Skin of body (tissue), 2 donors: ENCODE measurements around the gene GNAZ. TPM values are rescaled to one million over a fixed set of nuclear protein-coding genes. Genes with fewer than 3 reads are reported as not detected.
A peak's percentile ranks its signal among the peaks of the same experiment; 100 is the strongest.

Source experiments
- DNase-seq: peaks from one replicate; lab custom pipeline; 2025; lab: John Stamatoyannopoulos, UW
- total RNA-seq: library from RNA; depleted of rRNA; stranded (reverse); fragments of >200 nt; gene quantifications from one replicate; pipeline ENCODE4 v1.2.3, GENCODE V29; 2014

GNAZ gene
- total RNA-seq, 1 donor from 2014 or later, result 1.8 TPM

GRCh38 chr22:23063539-23064380, 6.6 kb upstream of the GNAZ start:
- DNase-seq, result no peak

- no peak for DNase-seq
Observed at GRCh38 chr22:23064381-23065068, 5.8 kb upstream of the GNAZ start.

- DNase-seq, result no peak
Observed at GRCh38 chr22:23065069-23065451, 5.3 kb upstream of the GNAZ start.

DNA sequence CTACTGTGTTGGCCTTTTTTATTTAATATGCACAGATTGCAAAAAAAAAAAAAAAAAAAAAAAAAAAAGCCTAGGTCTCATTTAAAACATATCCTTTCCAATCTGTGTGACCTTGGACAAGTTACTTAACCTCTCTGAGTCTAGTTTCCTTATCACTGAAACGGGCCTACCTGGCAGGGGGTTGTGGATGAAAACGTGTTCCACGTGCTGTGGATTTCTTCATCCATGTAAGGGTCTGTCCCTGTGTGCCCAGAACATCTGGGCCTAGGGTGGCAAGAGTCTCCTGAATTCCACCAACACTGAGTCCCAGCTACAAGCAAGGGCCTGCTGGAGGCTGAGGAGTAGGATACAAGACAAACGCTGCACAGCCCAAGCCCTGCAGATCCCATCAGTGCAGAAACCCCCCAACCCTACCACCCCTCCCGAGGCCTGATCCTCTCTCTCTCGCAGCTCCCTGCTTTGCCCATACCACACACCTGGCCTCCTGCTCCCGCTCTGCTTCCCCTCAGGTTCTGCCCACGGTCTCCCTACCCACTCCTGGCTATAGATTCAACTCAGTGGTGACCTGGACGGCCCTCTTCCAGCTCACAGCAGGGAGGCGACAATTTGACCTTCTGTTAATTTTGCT, 4.7 kb upstream of the GNAZ start:
- DNase-seq, result no peak

- DNase-seq, result no peak
Observed at GRCh38 chr22:23066200-23067022, 3.9 kb upstream of the GNAZ start.

- no peak for DNase-seq
Observed at GRCh38 chr22:23067023-23067650, 3.2 kb upstream of the GNAZ start.

- DNase-seq, result no peak
Observed at GRCh38 chr22:23067691-23068090, 2.6 kb upstream of the GNAZ start.

DNA sequence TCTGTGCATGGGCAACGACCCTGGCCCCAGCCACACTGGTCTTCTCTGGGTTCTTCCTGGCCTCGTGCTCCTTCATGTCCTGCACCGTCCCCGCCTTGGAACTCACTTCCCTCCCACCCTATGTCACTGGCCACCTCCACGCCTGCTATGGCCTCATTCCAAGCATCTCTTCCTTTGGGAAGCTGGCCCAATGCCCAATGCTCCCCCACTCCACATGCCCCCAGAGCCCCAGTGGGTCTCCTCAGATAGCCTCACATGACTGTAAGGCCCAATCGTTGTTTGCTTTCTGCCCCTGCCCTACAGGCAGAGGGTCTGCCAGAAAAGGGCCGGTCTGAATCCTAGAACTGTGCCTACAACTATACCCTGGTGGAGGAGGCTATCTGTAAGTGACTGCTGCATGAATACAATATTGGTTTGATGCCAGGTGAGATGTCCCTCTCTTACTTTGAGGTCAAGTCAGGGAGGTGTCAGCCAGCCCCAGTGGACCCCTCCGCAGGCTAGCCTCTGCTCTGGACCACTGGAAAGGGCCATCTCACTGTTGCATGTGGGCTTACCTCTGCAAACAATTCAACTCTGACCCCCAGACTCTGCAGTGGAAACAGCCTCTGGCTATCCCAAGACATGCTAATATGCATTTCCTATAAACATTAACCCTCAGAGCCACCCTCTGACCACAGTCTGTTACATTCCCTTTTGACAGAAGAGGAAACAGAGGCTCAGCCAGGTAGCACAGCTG, 2.1 kb upstream of the GNAZ start:
- DNase-seq, result no peak

GRCh38 chr22:23068832-23069385, 1.4 kb upstream of the GNAZ start:
- no peak for DNase-seq

DNA sequence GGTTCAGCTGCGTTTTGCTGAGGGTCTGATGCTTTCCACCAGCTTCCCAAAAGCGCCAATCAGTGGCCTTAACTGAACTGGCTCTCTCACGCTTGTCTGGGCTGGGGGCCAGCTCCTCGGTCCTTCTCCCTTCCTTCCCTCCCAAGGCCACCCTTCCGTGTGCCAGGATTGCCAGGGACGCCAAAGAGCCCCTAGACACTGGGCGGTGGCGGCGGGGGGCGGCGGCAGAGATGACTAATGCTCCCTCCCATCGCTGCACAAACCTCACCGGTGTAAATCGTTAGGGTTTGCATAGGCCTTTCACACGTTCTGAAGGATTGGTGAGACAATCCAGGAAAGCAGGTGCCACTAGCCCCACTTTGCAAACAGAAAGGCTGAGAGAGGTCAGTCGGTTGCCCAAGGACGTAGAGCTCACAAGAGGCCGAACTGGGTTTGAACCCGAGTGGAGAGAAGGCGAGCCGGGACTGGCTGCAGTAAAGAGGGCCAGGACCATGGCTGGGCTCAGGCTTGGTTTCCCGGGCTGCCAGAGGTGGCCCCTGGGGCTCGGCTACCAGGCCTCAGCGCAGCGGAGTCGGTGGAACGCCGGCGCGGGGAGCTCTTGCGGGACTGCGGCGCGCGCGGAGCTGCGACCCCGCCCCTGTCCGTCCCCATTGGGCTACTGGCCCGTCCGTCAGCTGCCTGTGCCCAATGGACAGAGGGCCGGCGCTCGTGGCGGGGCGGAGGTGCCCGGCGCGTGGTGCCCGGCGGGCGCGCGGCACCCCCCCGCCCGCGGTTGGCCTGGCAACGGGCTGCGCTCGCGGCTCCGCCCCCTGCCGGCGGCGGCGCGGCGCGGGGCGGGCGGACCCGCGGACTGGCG, 589 bp upstream of the GNAZ start:
- DNase-seq, result peak; percentile 44

- DNase-seq, result no peak
Observed at GRCh38 chr22:23071230-23072076, 1.1 kb downstream of the GNAZ start.

- no peak for DNase-seq
Observed at GRCh38 chr22:23072077-23072910, 2.0 kb downstream of the GNAZ start.

GRCh38 chr22:23072911-23073491, 2.7 kb downstream of the GNAZ start:
- no peak for DNase-seq

- no peak for DNase-seq
Observed at GRCh38 chr22:23073526-23074229, 3.4 kb downstream of the GNAZ start.

DNA sequence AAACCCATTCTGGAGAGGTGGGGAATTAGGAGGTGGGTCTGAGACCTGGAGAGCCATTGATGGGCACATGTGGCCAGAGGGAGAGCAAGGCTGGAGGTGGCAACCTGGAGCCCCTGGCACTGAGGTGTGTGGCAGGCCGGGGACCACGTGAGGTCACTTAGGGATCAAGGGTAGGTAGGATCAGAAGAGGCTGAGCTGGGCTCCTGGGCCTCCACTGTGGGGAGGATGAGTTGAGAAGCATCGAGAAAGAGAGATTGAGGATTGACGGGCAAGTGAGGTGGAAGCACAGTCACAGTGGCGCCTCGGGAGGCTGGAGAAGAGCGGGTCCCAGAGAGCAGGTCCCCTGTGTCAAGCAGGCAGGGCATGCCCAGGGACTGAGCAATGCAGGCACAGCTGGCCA, 4.1 kb downstream of the GNAZ start:
- no peak for DNase-seq

GRCh38 chr22:23075050-23075449, 4.7 kb downstream of the GNAZ start:
- DNase-seq, result no peak
